Fibroblast of lung (primary cell): ENCODE results near the gene PGR.

Source experiments
- EZH2 ChIP-seq: IDR thresholded peaks from 2 replicates; pipeline ENCODE4 v1.5.1; 2012; ENCODE audit warnings: low read length, control low read depth, mild to moderate bottlenecking; ENCODE audit errors: missing control alignments
- TF ChIP-seq, protein P1 (sequence below), 2 donors: IDR thresholded peaks in 1 of 2; conservative IDR thresholded peaks in 1 of 2; 1 replicate in 1 of 2; 2 replicates in 1 of 2; pipeline ENCODE4 v1.5.1; 2011 to 2012; ENCODE audit warnings: low read length in 2 of 2, control low read depth in 1 of 2, inconsistent platforms in 1 of 2, low read depth in 1 of 2, mild to moderate bottlenecking in 1 of 2

DNA sequence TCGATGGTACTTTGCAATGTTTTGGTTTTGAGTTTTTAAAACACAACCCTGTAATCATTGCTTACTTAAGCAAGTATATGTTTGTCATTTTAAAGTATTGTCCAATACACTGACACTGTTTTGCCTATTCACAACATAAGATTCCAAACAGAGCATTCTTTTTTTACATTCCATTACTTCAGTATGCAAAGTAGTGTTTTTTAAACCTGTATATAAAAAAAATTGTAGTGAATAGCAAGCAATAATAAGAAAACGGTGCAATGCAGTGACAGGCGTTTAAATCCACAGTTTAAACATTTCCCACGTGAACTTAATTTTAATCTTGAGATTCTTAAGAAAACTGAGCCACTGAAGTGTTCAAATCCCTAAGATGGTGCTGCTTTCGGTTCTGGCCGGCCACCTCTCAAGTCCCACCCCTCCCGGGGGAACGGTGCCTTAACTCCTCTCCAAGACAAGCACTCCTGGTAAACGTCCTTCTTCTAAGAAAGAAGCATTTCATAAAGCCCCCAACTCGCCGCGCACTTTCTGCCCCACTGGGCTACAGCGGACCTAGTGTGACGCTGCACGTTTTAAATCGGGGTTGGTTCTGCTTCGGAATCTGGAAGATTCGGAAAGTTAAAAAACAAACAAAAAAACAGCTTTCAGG, 2.9 kb downstream of the PGR start:
- TF ChIP-seq, protein P1, sequence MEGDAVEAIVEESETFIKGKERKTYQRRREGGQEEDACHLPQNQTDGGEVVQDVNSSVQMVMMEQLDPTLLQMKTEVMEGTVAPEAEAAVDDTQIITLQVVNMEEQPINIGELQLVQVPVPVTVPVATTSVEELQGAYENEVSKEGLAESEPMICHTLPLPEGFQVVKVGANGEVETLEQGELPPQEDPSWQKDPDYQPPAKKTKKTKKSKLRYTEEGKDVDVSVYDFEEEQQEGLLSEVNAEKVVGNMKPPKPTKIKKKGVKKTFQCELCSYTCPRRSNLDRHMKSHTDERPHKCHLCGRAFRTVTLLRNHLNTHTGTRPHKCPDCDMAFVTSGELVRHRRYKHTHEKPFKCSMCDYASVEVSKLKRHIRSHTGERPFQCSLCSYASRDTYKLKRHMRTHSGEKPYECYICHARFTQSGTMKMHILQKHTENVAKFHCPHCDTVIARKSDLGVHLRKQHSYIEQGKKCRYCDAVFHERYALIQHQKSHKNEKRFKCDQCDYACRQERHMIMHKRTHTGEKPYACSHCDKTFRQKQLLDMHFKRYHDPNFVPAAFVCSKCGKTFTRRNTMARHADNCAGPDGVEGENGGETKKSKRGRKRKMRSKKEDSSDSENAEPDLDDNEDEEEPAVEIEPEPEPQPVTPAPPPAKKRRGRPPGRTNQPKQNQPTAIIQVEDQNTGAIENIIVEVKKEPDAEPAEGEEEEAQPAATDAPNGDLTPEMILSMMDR (conservative IDR thresholded peaks at IDR 0.05 in 1 of 2, IDR thresholded peaks at IDR 0.05 in 1 of 2; ENCODE audit: low read depth in 1 of 2, low read length in 2 of 2) = no peak
- TF ChIP-seq EZH2 = no peak
